ENCODE results near the gene ARHGEF4.

ARHGEF4 gene

DNA sequence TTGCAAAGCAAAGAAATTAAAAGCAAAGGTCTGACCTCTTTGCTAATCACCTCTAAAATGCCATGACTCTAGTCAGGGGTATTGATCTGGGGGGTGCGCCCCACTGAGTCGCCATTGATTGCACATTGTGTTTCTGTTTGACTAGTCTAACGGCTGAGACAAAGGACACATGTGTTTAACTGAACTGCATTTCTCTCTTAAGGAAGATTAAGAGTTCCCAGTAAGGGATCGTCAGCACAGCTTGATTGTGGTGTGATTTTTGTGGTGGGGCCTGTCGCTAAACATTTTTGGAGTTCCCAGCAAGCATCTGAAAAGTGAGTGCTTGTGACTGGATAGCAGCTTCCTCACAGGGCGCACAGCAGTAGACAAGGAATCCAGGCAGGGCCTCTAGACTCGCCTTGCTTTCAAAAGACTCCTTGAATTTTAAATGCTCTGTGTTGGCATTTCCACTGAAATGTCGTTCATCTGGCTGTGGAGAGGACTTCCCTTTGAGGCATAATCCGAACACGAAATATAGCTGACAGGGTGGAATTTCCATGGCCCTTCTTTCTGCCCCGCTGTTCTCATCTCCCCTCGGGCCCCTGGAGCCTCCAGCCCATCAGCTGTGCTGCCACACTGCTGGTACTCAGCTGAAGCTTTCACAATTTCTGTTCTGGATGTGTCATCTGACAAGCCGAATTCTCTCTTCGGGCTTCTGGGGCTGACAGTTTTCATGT is 130.2 kb downstream of the ARHGEF4 start:
- POLR2A ChIA-PET: no interaction called here
- TF ChIP-seq CTBP1 (IDR thresholded peaks at IDR 0.05; ENCODE audit: borderline replicate concordance) (no peak), FOXM1 (IDR thresholded peaks at IDR 0.05; ENCODE audit: borderline replicate concordance) (no peak), HDGF (IDR thresholded peaks at IDR 0.05; ENCODE audit: borderline replicate concordance) (no peak), ZNF384 (IDR thresholded peaks at IDR 0.05) (no peak), L3MBTL2 (conservative IDR thresholded peaks at IDR 0.05) (no peak), FOXK2 (IDR thresholded peaks at IDR 0.05) (no peak), ELF4 (IDR thresholded peaks at IDR 0.05) (no peak), TARDBP (IDR thresholded peaks at IDR 0.05) (no peak), FOXA1 (IDR thresholded peaks at IDR 0.05) (no peak), ARNT (IDR thresholded peaks at IDR 0.05) (no peak), SUZ12 (IDR thresholded peaks at IDR 0.05) (no peak), LEF1 (IDR thresholded peaks at IDR 0.05; ENCODE audit: borderline replicate concordance) (no peak), BHLHE40 (IDR thresholded peaks at IDR 0.05; ENCODE audit: borderline replicate concordance) (no peak), NFRKB (IDR thresholded peaks at IDR 0.05) (no peak)
- TF ChIP-seq, protein P1, sequence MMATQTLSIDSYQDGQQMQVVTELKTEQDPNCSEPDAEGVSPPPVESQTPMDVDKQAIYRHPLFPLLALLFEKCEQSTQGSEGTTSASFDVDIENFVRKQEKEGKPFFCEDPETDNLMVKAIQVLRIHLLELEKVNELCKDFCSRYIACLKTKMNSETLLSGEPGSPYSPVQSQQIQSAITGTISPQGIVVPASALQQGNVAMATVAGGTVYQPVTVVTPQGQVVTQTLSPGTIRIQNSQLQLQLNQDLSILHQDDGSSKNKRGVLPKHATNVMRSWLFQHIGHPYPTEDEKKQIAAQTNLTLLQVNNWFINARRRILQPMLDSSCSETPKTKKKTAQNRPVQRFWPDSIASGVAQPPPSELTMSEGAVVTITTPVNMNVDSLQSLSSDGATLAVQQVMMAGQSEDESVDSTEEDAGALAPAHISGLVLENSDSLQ (IDR thresholded peaks at IDR 0.05): no peak
- no peak for DNase-seq (ENCODE audit: extremely low spot score)
- CTCF ChIA-PET: interaction anchor here (1.0 kb wide), 1 partner anchor 169 kb away, joined by 3 read pairs; no protein-coding TSS in a partner anchor

DNA sequence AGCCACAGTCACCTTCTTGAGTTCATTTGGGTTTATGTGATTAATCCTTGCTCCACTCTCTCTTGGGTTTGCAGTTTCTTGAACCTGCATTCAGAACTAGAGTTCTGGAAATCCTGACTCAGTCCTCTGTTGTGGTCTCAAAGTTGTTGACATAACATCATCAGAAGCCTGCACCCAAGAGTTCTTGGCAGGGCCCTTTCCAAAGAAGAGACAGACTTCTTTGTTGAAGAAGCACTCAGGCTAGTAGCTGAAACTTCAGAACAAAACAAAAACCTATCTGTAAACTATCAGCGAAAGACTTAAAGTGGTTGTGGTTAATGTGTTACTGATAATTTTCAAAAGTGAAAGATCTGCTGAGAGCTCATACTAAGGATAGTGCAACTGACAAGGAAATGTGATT is 135.7 kb downstream of the ARHGEF4 start:
- CTCF ChIA-PET: no interaction called here
- POLR2A ChIA-PET: no interaction called here
- DNase-seq (ENCODE audit: extremely low spot score): no peak
- no peak for TF ChIP-seq BHLHE40 (IDR thresholded peaks at IDR 0.05; ENCODE audit: borderline replicate concordance)
- no peak for TF ChIP-seq NFRKB (IDR thresholded peaks at IDR 0.05)
- TF ChIP-seq ARNT (IDR thresholded peaks at IDR 0.05): no peak
- no peak for TF ChIP-seq ELF4 (IDR thresholded peaks at IDR 0.05)
- no peak for TF ChIP-seq TARDBP (IDR thresholded peaks at IDR 0.05)
- no peak for TF ChIP-seq SUZ12 (IDR thresholded peaks at IDR 0.05)
- no peak for TF ChIP-seq ZNF384 (IDR thresholded peaks at IDR 0.05)
- no peak for TF ChIP-seq L3MBTL2 (conservative IDR thresholded peaks at IDR 0.05)
- TF ChIP-seq HDGF (IDR thresholded peaks at IDR 0.05; ENCODE audit: borderline replicate concordance): no peak
- no peak for TF ChIP-seq SP1 (IDR thresholded peaks at IDR 0.05)
- TF ChIP-seq FOXM1 (IDR thresholded peaks at IDR 0.05; ENCODE audit: borderline replicate concordance): no peak

DNA sequence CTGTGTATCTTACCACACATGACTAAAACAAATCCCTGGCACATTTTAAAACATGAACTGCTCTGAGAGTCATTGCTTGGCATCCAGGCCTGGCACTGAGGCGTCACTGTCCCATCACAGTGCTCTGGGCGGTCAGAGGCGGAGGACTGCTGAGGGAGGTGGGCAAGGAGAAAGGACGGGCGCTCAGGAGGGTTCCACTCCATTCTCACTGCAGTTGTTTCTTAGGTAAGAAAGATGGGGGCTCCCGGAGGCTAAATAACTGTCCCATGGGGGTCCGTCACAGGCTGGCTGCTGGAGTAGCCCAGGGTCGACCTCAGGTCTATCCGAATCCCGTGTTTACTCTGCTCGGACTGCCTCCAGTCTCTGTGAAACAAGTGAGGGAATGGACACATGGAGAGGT is 139.0 kb downstream of the ARHGEF4 start:
- TF ChIP-seq ARNT (IDR thresholded peaks at IDR 0.05) (no peak), TARDBP (IDR thresholded peaks at IDR 0.05) (no peak), FOXK2 (IDR thresholded peaks at IDR 0.05) (no peak), NFRKB (IDR thresholded peaks at IDR 0.05) (no peak)
- TF ChIP-seq, protein P1 (IDR thresholded peaks at IDR 0.05): no peak
- no peak for DNase-seq (ENCODE audit: extremely low spot score)
- POLR2A ChIA-PET: no interaction called here
- CTCF ChIA-PET: no interaction called here

DNA sequence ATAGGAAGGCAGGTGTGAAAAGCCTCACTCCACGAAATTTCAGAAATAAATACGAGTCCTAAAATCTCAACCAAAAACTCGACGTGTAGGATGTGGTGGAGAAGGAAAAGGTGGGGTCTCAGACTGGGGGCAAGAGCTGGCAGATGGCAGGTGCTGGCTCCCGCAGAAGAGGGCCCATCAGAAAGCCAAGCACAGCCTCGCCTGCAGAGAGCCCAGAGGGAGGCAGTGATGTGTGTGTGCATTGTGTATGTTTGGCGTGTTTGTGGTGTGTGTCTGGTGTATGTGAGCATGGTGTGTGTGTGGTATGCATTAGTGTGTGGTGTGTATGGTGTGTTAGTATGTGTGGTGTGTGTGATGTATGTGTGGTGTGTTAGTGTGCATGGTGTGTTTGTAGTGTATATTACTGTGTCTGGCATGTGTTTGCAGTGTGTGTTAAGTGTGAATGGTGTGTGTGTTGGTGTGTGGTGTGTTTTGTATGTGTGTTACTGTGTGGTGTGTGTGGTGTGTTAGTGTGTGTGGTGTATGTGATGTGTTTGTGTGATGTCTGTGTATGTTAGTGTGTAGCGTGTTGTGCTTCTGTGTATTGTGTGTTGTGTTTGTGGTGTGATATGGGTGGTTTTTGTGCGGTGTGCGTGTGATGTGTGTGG is 140.0 kb downstream of the ARHGEF4 start:
- TF ChIP-seq CTBP1 (IDR thresholded peaks at IDR 0.05; ENCODE audit: borderline replicate concordance) (no peak), TARDBP (IDR thresholded peaks at IDR 0.05) (0 out of 2 replicates have a peak, but pooled peaks have one; percentile 16)
- DNase-seq (ENCODE audit: extremely low spot score): no peak
- ChIA-PET POLR2A (no interaction called here), CTCF (no interaction called here)

DNA sequence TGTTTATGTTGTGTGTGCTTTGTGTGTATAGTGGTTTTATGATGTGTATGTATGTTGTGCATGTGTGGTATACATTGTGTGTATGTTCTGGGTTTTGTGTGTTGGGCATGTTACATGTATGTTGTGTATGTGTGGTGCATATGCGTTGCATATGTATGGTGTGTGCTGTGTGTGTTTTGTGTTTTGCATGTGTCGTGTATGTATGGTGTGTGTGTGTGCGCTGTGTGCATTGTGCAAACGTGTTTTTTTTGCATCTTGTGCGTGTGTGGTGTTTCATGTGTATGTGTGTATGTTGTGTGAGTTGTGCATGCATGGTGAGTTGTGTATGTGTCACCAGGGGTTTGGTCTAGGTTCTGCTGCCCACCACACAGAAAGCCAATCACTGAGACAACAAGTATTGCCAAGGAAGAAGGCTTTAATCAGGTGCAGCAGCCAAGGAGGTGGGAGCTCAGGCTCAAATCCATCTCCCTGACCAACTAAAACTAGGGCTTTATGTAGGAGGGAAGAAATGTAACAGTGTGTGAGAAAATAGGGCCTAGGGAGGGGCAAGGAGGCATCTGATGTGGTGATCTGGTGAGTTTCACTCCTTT is 140.8 kb downstream of the ARHGEF4 start:
- ChIA-PET CTCF (no interaction called here), POLR2A (no interaction called here)
- no peak for DNase-seq (ENCODE audit: extremely low spot score)
- TF ChIP-seq ARNT (IDR thresholded peaks at IDR 0.05): no peak
- no peak for TF ChIP-seq LEF1 (IDR thresholded peaks at IDR 0.05; ENCODE audit: borderline replicate concordance)
- TF ChIP-seq NFRKB (IDR thresholded peaks at IDR 0.05): no peak
- TF ChIP-seq HDGF (IDR thresholded peaks at IDR 0.05; ENCODE audit: borderline replicate concordance): no peak
- no peak for TF ChIP-seq SP1 (IDR thresholded peaks at IDR 0.05)
- no peak for TF ChIP-seq L3MBTL2 (conservative IDR thresholded peaks at IDR 0.05)
- TF ChIP-seq FOXA1 (IDR thresholded peaks at IDR 0.05): no peak
- no peak for TF ChIP-seq SUZ12 (IDR thresholded peaks at IDR 0.05)
- no peak for TF ChIP-seq TARDBP (IDR thresholded peaks at IDR 0.05)
- no peak for TF ChIP-seq ZNF384 (IDR thresholded peaks at IDR 0.05)
- no peak for TF ChIP-seq ELF4 (IDR thresholded peaks at IDR 0.05)
- TF ChIP-seq, protein P1 (IDR thresholded peaks at IDR 0.05): no peak
- TF ChIP-seq CTBP1 (IDR thresholded peaks at IDR 0.05; ENCODE audit: borderline replicate concordance): no peak

DNA sequence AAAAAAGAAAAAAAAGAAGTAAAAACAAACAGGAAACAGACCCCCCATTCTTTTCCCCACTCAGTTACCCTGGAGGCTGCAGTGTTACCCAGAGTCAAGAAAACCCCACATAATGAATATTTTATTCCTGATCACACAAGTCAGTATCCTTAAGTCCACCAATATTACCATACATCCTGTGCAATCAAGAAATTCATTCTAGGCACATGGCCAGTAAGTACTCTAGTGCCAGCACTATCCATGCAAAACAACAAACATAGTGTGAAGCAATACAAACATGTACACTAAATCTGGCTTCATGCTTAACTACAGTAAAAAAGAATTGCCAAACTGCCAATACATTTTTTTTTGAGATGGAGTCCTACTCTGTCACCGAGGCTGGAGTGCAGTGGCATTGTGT is 145.0 kb downstream of the ARHGEF4 start:
- no peak for DNase-seq (ENCODE audit: extremely low spot score)
- TF ChIP-seq SP1 (IDR thresholded peaks at IDR 0.05) (no peak), L3MBTL2 (conservative IDR thresholded peaks at IDR 0.05) (no peak), CTBP1 (IDR thresholded peaks at IDR 0.05; ENCODE audit: borderline replicate concordance) (no peak), ARNT (IDR thresholded peaks at IDR 0.05) (no peak), LEF1 (IDR thresholded peaks at IDR 0.05; ENCODE audit: borderline replicate concordance) (no peak), BHLHE40 (IDR thresholded peaks at IDR 0.05; ENCODE audit: borderline replicate concordance) (no peak), ELF4 (IDR thresholded peaks at IDR 0.05) (no peak), NFRKB (IDR thresholded peaks at IDR 0.05) (no peak), FOXA1 (IDR thresholded peaks at IDR 0.05) (no peak), ZNF384 (IDR thresholded peaks at IDR 0.05) (no peak), HDGF (IDR thresholded peaks at IDR 0.05; ENCODE audit: borderline replicate concordance) (no peak), FOXM1 (IDR thresholded peaks at IDR 0.05; ENCODE audit: borderline replicate concordance) (no peak)
- TF ChIP-seq, protein P1 (IDR thresholded peaks at IDR 0.05): no peak
- ChIA-PET POLR2A (no interaction called here), CTCF (no interaction called here)

Measured in HEK293T (cell line).